ENCODE results near the gene FOXO6. TPM values are rescaled to one million over a fixed set of nuclear protein-coding genes. Genes with fewer than 3 reads are reported as not detected.

FOXO6 gene
- total RNA-seq, 2 experiments from 2014 or later: 1.2 to 2.2 TPM

DNA sequence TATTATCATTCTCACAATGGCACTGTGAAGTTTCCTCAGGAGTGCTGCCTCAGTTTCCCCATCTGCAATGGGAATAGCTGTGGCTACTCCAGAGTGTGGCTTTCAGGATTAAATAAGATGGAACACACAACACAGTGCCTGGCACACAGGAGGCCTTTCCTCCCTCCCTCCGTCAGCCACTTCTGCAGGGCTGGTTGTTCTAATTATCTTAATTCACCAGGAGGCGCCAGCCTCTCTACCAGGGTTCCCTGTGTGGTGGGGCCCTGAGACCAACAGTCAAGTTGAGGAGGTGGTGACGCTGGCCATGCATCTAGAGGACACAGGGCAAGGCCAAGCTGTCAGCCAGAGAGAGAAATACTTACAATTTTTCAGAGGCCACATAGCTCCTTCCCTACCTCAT, 6.3 kb upstream of the FOXO6 start:
- H3K27ac Mint-ChIP-seq: no peak overlapping the region
- no peak for ATAC-seq (ENCODE audit: poor library complexity)
- no peak for DNase-seq
- TF ChIP-seq, protein P1, sequence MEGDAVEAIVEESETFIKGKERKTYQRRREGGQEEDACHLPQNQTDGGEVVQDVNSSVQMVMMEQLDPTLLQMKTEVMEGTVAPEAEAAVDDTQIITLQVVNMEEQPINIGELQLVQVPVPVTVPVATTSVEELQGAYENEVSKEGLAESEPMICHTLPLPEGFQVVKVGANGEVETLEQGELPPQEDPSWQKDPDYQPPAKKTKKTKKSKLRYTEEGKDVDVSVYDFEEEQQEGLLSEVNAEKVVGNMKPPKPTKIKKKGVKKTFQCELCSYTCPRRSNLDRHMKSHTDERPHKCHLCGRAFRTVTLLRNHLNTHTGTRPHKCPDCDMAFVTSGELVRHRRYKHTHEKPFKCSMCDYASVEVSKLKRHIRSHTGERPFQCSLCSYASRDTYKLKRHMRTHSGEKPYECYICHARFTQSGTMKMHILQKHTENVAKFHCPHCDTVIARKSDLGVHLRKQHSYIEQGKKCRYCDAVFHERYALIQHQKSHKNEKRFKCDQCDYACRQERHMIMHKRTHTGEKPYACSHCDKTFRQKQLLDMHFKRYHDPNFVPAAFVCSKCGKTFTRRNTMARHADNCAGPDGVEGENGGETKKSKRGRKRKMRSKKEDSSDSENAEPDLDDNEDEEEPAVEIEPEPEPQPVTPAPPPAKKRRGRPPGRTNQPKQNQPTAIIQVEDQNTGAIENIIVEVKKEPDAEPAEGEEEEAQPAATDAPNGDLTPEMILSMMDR (IDR thresholded peaks at IDR 0.05): no peak
- no peak overlapping the region for H3K4me3 Mint-ChIP-seq
- H3K27me3 Mint-ChIP-seq: peaks cover 12% of the 10 kb centered on the region
- no peaks in the 10 kb centered on the region for H3K9me3 Mint-ChIP-seq
- Histone ChIP-seq H3K27ac (ENCODE audit: low read depth in 1 of 2, low read length in 2 of 2) (no peak overlapping the region), H3K27me3 (ENCODE audit: control insufficient read depth in 1 of 2, insufficient read depth in 2 of 2, low read length in 2 of 2) (peaks cover 0 to 5% of the 10 kb centered on the region in 2 experiments), H3K4me1 (ENCODE audit: insufficient read depth, low read length) (peaks cover 3% of the 10 kb centered on the region), H3K36me3 (ENCODE audit: insufficient read depth, low read length) (no peaks in the 10 kb centered on the region), H3K9me3 (ENCODE audit: control insufficient read depth in 1 of 2, insufficient read depth in 1 of 2, low read length in 2 of 2) (no peaks in the 10 kb centered on the region), H3K4me3 (ENCODE audit: low read length) (no peak overlapping the region)
- POLR2A ChIA-PET: no interaction called here
- no peaks in the 10 kb centered on the region for H3K36me3 Mint-ChIP-seq (ENCODE audit: low read depth)
- intact Hi-C loops (cut with DNase I, micrococcal nuclease): loop anchor here in 1 of 2 experiments (10.0 kb wide), 2 partner anchors 550 to 690 kb away; partner anchors contain the start of gene RIMS3
- peaks cover under 1% of the 10 kb centered on the region for H3K4me1 Mint-ChIP-seq (ENCODE audit: low read depth)
- CTCF ChIA-PET: no interaction called here

DNA sequence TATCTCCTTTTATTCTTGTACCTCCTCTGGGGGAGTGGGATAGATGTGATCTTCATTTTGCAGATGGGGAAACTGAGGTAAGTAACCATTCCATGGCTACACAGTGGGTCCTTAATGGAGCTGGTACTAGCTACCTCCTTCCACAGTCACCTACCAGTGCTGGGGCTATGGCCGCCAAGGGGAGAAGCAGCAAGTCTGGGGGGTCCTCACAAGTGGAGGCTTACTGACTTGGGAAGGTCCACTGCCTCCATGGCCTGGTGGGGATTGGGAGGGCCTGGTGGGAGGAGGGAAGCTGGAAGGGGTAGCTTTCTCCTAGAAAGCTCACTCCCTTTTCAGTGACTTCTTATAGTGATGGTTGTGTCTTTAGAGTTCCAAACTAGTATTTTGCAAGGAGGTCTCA, 5.9 kb upstream of the FOXO6 start:
- Histone ChIP-seq H3K27ac (ENCODE audit: low read depth in 1 of 2, low read length in 2 of 2) (no peak overlapping the region), H3K4me3 (ENCODE audit: low read length) (no peak overlapping the region), H3K27me3 (ENCODE audit: control insufficient read depth in 1 of 2, insufficient read depth in 2 of 2, low read length in 2 of 2) (peaks cover 0 to 4% of the 10 kb centered on the region in 2 experiments), H3K36me3 (ENCODE audit: insufficient read depth, low read length) (no peaks in the 10 kb centered on the region), H3K9me3 (ENCODE audit: control insufficient read depth in 1 of 2, insufficient read depth in 1 of 2, low read length in 2 of 2) (no peaks in the 10 kb centered on the region), H3K4me1 (ENCODE audit: insufficient read depth, low read length) (peaks cover 6% of the 10 kb centered on the region)
- Mint-ChIP-seq H3K36me3 (ENCODE audit: low read depth) (no peaks in the 10 kb centered on the region), H3K27ac (no peak overlapping the region), H3K9me3 (no peaks in the 10 kb centered on the region), H3K27me3 (peaks cover 12% of the 10 kb centered on the region), H3K4me3 (no peak overlapping the region), H3K4me1 (ENCODE audit: low read depth) (peaks cover 4% of the 10 kb centered on the region)
- no peak for DNase-seq
- TF ChIP-seq, protein P1 (IDR thresholded peaks at IDR 0.05): no peak
- ChIA-PET CTCF (no interaction called here), POLR2A (no interaction called here)
- intact Hi-C loops (cut with DNase I, micrococcal nuclease): loop anchor here in 1 of 2 experiments (10.0 kb wide), 2 partner anchors 551 to 691 kb away; partner anchors contain the start of gene RIMS3
- no peak for ATAC-seq (ENCODE audit: poor library complexity)

- H3K27ac Mint-ChIP-seq: no peak overlapping the region
Observed at GRCh38 chr1:41355761-41356160, 5.5 kb upstream of the FOXO6 start.

More at GRCh38 chr1:41355761-41356160, 5.5 kb upstream of the FOXO6 start:
- H3K27me3 ChIP-seq (ENCODE audit: control insufficient read depth in 1 of 2, insufficient read depth in 2 of 2, low read length in 2 of 2): peaks cover 0 to 4% of the 10 kb centered on the region in 2 experiments
- POLR2A ChIA-PET: no interaction called here
- Mint-ChIP-seq H3K4me1 (ENCODE audit: low read depth) (peaks cover 9% of the 10 kb centered on the region), H3K36me3 (ENCODE audit: low read depth) (peaks cover 3% of the 10 kb centered on the region), H3K27me3 (peaks cover 12% of the 10 kb centered on the region), H3K9me3 (no peaks in the 10 kb centered on the region), H3K4me3 (no peak overlapping the region)
- no peak overlapping the region for H3K27ac ChIP-seq (ENCODE audit: low read depth in 1 of 2, low read length in 2 of 2)
- H3K4me3 ChIP-seq (ENCODE audit: low read length): no peak overlapping the region
- H3K4me1 ChIP-seq (ENCODE audit: insufficient read depth, low read length): peaks cover 10% of the 10 kb centered on the region
- H3K36me3 ChIP-seq (ENCODE audit: insufficient read depth, low read length): no peaks in the 10 kb centered on the region
- TF ChIP-seq, protein P1 (IDR thresholded peaks at IDR 0.05): no peak
- ATAC-seq (ENCODE audit: poor library complexity) (no peak), DNase-seq (no peak)
- CTCF ChIA-PET: no interaction called here
- intact Hi-C loops (cut with DNase I, micrococcal nuclease): loop anchor here in 1 of 2 experiments (10.0 kb wide), 2 partner anchors 551 to 691 kb away; partner anchors contain the start of gene RIMS3
- no peaks in the 10 kb centered on the region for H3K9me3 ChIP-seq (ENCODE audit: control insufficient read depth in 1 of 2, insufficient read depth in 1 of 2, low read length in 2 of 2)

Data from CD4-positive, alpha-beta T cell (primary cell).